Tibial nerve (tissue), 4 donors: ENCODE data around the gene FAM241A.

Source experiments
- CTCF ChIP-seq, 5 experiments: fragments of 200-600 bp in 3 of 5; fragments of 450-650 bp in 2 of 5; sonication (generic) in 3 of 5; IDR thresholded peaks; one replicate each; pipeline ENCODE4 v1.5.1; 2016 to 2019; ENCODE audit warnings: antibody characterized with exemption in 5 of 5, mild to moderate bottlenecking in 3 of 5, moderate library complexity in 2 of 5
- EP300 ChIP-seq, 2 donors: sonication (generic); formaldehyde crosslinking; IDR thresholded peaks; one replicate each; pipeline ENCODE4 v1.6.1; 2017; ENCODE audit warnings: antibody characterized with exemption in 2 of 2, mild to moderate bottlenecking in 1 of 2
- POLR2A ChIP-seq, 2 donors: fragments of 450-650 bp; IDR thresholded peaks; one replicate each; pipeline ENCODE4 v1.6.1; 2017; ENCODE audit warnings: antibody characterized with exemption in 2 of 2, mild to moderate bottlenecking in 2 of 2, moderate library complexity in 2 of 2

DNA sequence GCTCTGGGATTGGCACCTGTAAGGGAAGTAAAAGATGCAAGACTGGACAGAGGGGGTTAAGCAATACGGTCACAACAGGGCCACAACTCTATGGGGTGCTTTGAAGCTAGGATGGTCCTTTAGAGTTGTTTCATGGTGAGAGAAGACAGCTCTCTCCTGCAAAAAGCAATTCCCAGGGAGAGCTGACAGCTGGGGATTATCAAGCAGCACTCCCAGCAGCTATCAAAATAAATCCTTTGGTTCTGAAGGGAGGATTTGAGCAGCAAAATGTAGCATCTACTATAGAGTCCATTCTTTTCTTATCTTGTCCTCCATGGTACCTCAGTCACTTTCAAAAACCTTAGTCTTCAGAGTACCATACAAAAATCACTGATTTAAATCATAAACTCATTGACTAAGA, 51.2 kb downstream of the FAM241A start:
- TF ChIP-seq POLR2A (IDR thresholded peaks at IDR 0.05), result no peak
- TF ChIP-seq CTCF (IDR thresholded peaks at IDR 0.05), result no peak
- TF ChIP-seq EP300 (IDR thresholded peaks at IDR 0.05), result no peak
